HUES64 (cell line): Measurements from ENCODE around the gene PODNL1.

Source experiments
- H3K27ac ChIP-seq: 2 replicates; pipeline ENCODE4 v1.7.0; 2013; ENCODE audit warnings: low read depth, low read length, inconsistent platforms
- H3K27me3 ChIP-seq: 2 replicates; pipeline ENCODE4 v1.6.1; 2013; ENCODE audit warnings: mild to moderate bottlenecking, low read length; ENCODE audit not compliant: insufficient read depth
- H3K36me3 ChIP-seq: 2 replicates; pipeline ENCODE4 v1.6.1; 2013; ENCODE audit warnings: mild to moderate bottlenecking, low read length; ENCODE audit not compliant: insufficient read depth
- H3K4me1 ChIP-seq: 2 replicates; pipeline ENCODE4 v1.6.1; 2013; ENCODE audit warnings: mild to moderate bottlenecking, low read length, moderate library complexity; ENCODE audit not compliant: insufficient read depth
- H3K4me3 ChIP-seq: 2 replicates; pipeline ENCODE4 v1.5.1; 2013; ENCODE audit warnings: mild to moderate bottlenecking, low read length, moderate library complexity
- H3K9ac ChIP-seq: 2 replicates; pipeline ENCODE4 v1.6.1; 2013; ENCODE audit warnings: mild to moderate bottlenecking, low read depth, low read length
- H3K9me3 ChIP-seq: 2 replicates; pipeline ENCODE4 v1.6.1; 2013; ENCODE audit warnings: low read depth, low read length; ENCODE audit not compliant: insufficient read depth
- WGBS: fragments of 150-250, 120-280 bp; methylation state at CpG from one replicate; pipeline ENCODE4 v1.1.7; 2013; ENCODE audit warnings: missing lambda C conversion rate; 5-methylcytosine and 5-hydroxymethylcytosine counted together

PODNL1 gene

DNA sequence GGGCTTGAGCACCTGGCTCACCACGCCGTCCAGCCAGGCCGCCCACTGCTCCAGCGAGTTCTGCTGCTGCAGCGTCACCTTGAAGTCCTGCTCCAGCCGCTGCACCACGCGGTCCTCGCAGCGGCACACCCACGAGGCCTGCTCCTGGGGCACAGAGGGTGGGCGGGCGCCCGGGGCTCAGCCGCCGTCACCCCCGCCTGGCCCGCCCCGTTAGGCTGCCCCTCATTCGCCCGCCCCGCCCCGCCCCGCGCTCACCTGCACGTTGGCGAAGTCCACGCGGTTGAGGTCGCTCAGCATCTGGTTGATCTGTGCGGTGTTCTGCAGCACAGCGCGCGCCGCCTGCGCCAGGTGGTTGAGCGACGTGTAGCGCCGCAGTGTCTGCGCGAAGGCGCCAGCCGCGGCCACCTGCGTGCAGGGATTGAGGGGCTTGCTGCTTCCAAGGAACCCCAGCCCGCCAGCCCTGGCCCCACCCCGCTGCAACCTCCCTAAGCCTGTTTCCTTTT, 25.4 kb upstream of the PODNL1 start:
- Histone ChIP-seq H3K27me3 (no peaks in the 10 kb centered on the region; the same call in 1 of the 2 replicates), H3K4me3 (peak overlapping the region; percentile 41), H3K9ac (peak overlapping the region; percentile 47; the same call in 1 of the 2 replicates), H3K9me3 (no peaks in the 10 kb centered on the region), H3K36me3 (peaks cover 55% of the 10 kb centered on the region), H3K4me1 (no peaks in the 10 kb centered on the region), H3K27ac (no peak overlapping the region)
- WGBS: 95% methylated on average over 48 of the region's 48 CpGs

DNA sequence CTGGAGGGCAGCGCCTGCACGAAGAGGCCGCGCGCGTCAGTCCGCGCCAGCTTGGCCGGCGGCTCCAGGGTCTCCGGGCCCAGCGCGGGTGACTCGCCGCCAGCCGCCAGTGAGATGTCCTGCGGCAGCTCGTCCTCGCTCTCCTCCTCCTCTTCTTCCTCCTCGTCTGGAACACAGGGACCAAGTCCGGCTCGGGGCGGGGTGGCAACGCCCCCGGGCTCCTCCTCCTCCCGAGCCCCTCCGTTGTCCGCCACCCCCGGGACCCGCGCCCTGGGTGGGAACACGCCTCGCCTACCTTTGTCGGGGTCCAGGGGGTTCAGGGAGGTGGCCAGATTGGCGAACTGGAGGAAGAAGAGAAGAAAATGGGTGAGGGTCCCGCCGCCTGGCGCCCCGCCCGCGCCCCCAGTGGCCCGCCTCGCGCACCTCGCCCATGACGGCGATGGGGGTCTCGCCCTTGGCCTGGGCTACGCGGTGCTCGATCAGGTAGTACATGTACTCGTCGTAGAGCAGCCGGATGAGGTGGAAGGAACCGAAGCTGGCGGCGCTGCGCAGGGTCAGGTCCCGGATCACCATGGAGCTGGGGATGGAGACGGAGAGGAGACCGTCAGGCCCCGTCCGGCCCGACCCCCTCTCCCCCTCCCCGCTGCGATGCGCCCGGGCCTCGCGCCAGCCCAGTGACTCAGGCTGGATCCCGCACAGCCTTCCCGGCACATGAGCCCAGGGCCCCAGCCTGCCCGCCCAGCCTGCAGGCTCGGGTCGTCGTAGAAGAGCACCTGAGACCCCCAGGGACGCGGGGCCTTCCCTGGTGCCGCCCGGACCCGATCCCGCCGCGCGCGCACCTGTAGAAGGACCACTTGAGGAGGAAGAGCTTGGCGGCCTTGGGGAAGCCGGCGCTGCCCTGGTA, 24.7 kb upstream of the PODNL1 start:
- Histone ChIP-seq H3K27me3 (no peaks in the 10 kb centered on the region; the same call in 1 of the 2 replicates), H3K9me3 (no peaks in the 10 kb centered on the region), H3K4me3 (peak overlapping the region; percentile 41), H3K4me1 (no peaks in the 10 kb centered on the region), H3K9ac (peak overlapping the region; percentile 47; the same call in 1 of the 2 replicates), H3K27ac (no peak overlapping the region), H3K36me3 (peaks cover 57% of the 10 kb centered on the region)
- WGBS: 84% methylated on average over 89 of the region's 89 CpGs

DNA sequence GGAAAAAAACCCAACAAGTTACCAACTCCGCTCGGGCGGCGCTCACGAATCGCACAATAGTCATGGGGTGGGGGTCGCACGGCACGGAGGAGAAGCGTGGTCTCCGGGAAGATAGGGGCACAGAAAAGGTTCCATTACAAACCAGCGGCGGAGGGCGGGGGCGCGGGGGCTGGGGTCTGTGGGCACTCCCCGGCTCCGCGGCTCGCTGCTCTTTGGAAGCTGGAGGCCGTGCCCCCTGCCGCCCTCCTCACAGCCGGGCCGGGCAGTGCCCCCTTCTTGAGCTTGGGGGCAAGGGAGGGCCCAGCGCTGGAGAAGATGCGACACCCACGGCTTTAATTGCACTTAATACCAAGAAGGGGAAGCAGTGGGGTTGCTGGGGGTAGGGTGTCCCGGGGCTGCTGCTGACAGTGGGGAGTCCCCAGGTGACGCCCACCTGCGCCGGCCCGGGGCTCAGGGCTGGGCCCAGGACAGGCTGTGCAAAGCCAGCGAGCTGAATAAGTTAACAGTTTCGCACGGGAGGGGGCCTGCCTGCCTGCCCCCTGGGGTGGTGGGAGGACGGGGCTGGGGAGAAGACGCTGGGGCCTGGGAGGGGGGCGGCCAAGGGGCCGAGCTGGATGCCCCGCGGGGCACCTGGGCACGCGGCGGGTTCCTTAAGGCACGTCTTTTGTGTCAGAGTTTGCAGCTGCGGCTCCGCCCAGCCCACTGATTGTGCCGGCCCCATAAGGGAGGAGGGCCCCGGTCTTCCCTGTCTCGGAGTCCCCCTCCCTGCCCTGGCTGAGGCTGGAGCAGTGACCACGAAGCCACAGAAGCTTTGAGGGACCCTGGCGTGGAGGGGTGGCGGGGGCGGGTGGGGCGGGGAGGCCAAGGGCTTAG, 23.8 kb upstream of the PODNL1 start:
- Histone ChIP-seq H3K4me3 (peak overlapping the region; percentile 41), H3K27me3 (no peaks in the 10 kb centered on the region; the same call in 1 of the 2 replicates), H3K9ac (0 out of 2 replicates have a peak overlapping the region, but pooled peaks have one; percentile 27), H3K4me1 (no peaks in the 10 kb centered on the region), H3K36me3 (peaks cover 58% of the 10 kb centered on the region), H3K9me3 (no peaks in the 10 kb centered on the region), H3K27ac (0 out of 2 replicates have a peak overlapping the region, but pooled peaks have one; percentile 8)
- WGBS: 54% methylated on average over 55 of the region's 55 CpGs

DNA sequence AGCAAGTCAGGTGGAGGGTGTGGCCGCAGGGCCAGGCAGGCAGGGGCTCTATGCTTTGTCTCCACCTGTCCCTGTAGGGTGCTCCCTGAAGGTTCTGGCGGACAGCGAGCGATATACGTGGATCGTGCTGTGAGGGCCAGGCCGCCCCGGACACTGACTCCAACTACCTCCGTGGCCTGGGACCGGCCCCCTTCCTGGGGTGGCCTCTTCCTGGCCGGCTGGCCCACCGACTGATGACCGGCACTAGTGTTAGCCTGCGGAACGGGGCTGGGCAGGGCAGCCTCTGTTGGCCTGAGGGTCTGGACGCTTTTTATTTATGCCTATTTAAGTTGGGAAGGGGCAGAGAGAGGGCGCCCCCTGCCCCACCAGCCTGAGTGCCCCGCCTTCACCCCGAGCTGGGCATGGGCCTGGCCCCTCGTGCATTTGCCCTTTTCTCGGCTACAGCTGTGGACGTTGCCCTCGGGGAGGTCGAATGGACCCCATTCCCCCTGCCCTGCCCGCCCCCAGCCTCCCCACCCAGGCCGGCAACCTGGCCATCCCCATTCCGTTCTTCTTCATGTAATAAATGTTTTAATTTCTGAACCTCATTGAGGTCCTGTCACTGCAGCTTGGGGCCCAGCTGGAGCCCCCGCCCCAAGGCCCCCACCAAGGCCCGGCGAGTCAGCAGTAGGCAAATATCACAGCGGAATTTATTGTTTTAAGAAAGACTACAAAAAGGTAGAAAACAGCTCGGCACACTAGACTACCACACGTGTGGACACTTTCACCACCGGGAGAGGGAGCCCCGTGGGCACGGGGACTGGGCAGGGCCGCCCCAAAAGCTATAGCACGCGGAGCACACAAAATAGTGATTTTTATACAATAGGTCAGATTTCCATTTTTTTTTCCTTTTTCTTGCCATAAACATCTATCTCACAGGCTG, 22.9 kb upstream of the PODNL1 start:
- no peak overlapping the region; the same call in 1 of the 2 replicates for H3K27ac ChIP-seq
- H3K4me1 ChIP-seq: no peaks in the 10 kb centered on the region
- H3K9me3 ChIP-seq: no peaks in the 10 kb centered on the region
- 93% methylated on average over 37 of the region's 39 CpGs for WGBS
- peaks cover 58% of the 10 kb centered on the region for H3K36me3 ChIP-seq
- no peak overlapping the region for H3K9ac ChIP-seq
- H3K4me3 ChIP-seq: no peak overlapping the region
- no peaks in the 10 kb centered on the region; the same call in 1 of the 2 replicates for H3K27me3 ChIP-seq

DNA sequence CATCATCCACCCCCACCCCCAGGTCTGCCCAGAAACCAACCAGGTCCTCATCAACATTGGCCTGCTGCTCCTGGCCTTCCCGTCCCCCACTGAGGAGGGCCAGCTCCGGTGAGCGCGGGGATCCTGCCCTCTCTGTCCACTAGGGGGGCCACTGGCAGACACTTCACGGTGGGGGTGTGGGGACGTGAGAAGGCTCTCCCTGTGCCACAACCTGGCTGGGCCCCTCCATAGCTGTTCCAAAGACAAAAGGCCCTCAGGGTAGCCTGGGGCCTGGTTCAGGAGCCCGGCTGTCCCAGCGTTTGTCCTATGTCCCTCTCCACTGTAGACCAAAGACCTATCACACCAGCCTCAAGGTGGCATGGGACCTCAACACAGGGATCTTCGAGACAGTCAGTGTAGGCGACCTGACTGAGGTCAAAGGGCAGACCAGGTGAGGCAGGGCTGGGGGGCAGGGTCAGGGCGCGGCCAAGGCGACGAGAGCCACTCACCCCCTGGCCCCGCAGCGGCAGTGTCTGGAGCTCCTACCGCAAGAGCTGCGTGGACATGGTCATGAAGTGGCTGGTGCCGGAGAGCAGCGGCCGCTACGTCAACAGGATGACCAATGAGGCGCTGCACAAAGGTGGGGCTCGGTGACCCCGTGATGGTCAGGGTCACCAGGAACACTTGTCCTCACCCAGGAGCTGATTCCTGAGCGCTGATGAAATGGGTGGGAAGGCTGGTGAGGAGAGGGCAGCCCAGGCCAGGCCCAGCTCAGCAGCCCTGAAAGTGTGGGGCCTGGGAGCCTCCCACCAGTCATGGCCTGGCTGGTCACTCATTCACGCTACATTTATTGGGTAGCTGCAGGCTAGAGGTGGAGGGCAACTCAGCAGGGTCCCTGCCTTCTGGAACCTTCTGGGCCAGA, 22.0 kb upstream of the PODNL1 start:
- no peaks in the 10 kb centered on the region; the same call in 1 of the 2 replicates for H3K27me3 ChIP-seq
- H3K4me3 ChIP-seq: no peak overlapping the region
- H3K27ac ChIP-seq: no peak overlapping the region
- no peaks in the 10 kb centered on the region for H3K4me1 ChIP-seq
- H3K9me3 ChIP-seq: no peaks in the 10 kb centered on the region
- WGBS: 93% methylated on average over 27 of the region's 27 CpGs
- H3K36me3 ChIP-seq: peaks cover 61% of the 10 kb centered on the region
- no peak overlapping the region for H3K9ac ChIP-seq

DNA sequence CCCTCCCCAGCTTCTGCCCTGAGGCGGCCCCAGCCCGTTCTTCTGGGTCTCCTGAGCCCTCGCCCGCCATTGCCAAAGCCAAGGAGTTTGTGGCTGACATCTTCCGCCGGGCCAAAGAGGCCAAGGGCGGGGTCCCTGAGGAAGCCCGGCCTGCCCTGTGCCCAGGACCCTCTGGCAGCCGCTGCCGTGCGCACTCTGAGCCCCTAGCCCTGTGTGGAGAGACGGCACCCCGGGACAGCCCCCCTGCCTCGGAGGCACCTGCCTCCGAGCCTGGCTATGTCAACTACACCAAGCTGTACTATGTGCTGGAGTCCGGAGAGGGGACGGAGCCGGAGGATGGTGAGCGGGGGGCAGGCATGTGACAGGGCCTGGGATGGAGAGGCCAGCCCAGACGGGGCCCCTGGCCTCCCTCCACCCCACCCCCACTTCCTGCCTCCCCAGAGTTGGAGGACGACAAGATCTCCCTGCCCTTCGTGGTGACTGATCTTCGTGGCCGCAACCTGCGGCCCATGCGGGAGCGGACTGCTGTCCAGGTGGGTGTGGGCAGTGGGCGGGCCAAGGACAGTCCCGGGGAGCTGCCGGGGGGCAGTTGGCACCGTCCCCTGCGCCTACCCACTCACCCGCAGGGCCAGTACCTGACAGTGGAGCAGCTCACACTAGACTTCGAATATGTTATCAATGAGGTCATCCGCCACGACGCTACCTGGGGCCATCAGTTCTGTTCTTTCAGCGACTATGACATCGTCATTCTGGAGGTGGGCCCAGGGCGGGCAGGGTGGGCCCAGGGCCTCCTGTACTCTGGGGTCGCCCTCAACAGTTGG, 21.1 kb upstream of the PODNL1 start:
- no peak overlapping the region for H3K4me3 ChIP-seq
- peaks cover 63% of the 10 kb centered on the region for H3K36me3 ChIP-seq
- no peaks in the 10 kb centered on the region; the same call in 1 of the 2 replicates for H3K27me3 ChIP-seq
- WGBS: 96% methylated on average over 41 of the region's 41 CpGs
- no peaks in the 10 kb centered on the region for H3K4me1 ChIP-seq
- no peak overlapping the region for H3K9ac ChIP-seq
- H3K9me3 ChIP-seq: no peaks in the 10 kb centered on the region
- no peak overlapping the region for H3K27ac ChIP-seq

DNA sequence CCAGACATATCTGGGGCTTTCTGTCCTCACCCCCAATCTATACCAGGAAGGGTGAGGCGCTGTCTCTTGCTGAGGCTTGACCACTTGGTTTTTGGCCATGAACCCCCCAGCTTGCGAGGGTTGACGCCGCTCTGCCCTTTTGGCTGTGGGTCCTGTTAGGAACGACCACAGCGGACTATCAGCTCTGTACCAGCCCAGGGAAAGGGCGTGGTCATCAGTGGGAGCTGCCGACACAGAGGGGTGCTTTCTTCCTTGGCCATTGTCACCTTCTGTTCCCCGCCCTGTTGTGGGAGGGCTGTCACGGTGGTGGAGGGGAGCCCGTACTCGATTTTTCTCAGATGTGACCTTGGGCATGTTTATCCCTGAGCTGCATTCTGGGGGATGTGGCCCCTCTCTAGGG, 19.8 kb upstream of the PODNL1 start:
- Histone ChIP-seq H3K36me3 (peaks cover 68% of the 10 kb centered on the region), H3K9me3 (no peaks in the 10 kb centered on the region)

DNA sequence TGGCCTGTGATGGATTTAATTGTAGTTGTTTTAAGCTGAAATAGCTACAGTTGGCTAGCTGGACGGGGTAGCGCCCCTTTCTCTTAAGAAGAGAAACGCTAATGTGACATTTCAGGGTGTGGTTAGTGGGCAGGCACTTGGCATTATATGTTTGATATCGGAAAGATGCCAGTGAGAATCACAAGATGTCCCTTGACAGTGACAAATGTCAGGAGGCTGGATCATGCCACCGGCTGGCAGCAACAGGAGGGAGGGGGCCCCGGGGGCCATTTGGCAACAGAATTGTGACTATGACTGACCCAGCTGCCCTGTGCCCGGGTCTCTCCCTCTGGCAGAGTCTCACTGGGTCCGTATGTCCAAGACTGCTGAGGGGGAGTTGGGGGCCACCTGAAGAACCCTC, 18.8 kb upstream of the PODNL1 start:
- Histone ChIP-seq H3K36me3 (peaks cover 68% of the 10 kb centered on the region), H3K27ac (no peak overlapping the region), H3K4me3 (no peak overlapping the region), H3K9me3 (no peaks in the 10 kb centered on the region), H3K9ac (no peak overlapping the region), H3K27me3 (no peaks in the 10 kb centered on the region), H3K4me1 (peaks cover 4% of the 10 kb centered on the region; the same call in 1 of the 2 replicates)
- WGBS: 96% methylated on average over 8 of the region's 8 CpGs

More for the DNA sequence above, 19.8 kb upstream of the PODNL1 start:
- H3K4me1 ChIP-seq: peaks cover 4% of the 10 kb centered on the region; the same call in 1 of the 2 replicates
- no peak overlapping the region for H3K9ac ChIP-seq
- no peak overlapping the region for H3K27ac ChIP-seq
- WGBS: 86% methylated on average over 12 of the region's 12 CpGs
- no peak overlapping the region for H3K4me3 ChIP-seq
- no peaks in the 10 kb centered on the region; the same call in 1 of the 2 replicates for H3K27me3 ChIP-seq

DNA sequence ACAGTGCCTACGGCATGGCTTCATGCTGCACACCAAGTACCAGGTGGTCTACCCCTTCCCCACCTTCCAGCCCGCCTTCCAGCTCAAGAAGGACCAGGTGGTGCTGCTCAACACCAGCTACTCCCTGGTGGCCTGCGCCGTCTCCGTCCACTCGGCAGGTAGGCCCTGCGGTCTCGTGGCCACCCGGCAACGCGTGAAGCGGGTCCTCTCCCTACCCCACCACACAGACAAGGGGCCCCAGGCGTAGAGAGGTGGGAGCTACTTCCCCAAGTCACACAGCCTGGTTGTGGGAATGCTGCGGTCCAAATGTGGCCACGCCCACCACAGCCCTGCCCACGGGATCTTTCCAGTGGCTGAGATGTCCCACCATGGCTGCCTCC, 18.1 kb upstream of the PODNL1 start:
- H3K9ac ChIP-seq: no peak overlapping the region
- H3K9me3 ChIP-seq: no peaks in the 10 kb centered on the region
- no peak overlapping the region for H3K4me3 ChIP-seq
- H3K27me3 ChIP-seq: no peaks in the 10 kb centered on the region
- no peak overlapping the region for H3K27ac ChIP-seq
- peaks cover 4% of the 10 kb centered on the region; the same call in 1 of the 2 replicates for H3K4me1 ChIP-seq
- peaks cover 66% of the 10 kb centered on the region for H3K36me3 ChIP-seq
- 97% methylated on average over 16 of the region's 16 CpGs for WGBS
